Epithelial cell of esophagus (primary cell): Measurements from ENCODE around the gene EPHX1.

Source experiments
- DNase-seq: peaks from one replicate; pipeline ENCODE4 v3.0.0; 2010; ENCODE audit warnings: low read depth
- H3K4me3 ChIP-seq: 2 replicates; pipeline ENCODE4 v1.5.1; 2011; ENCODE audit warnings: mild to moderate bottlenecking, low read length, control low read depth
- CTCF ChIP-seq: IDR thresholded peaks from 2 replicates; pipeline ENCODE4 v1.5.1; 2011; ENCODE audit warnings: low read depth, mild to moderate bottlenecking, low read length, control low read depth, inconsistent platforms; ENCODE audit not compliant: insufficient read depth; ENCODE audit errors: missing control alignments

Gene EPHX1

GRCh38 chr1:225890346-225891228 lies 80.7 kb downstream of the EPHX1 start:
- H3K4me3 ChIP-seq: no peak overlapping the region
- no peak for DNase-seq
- TF ChIP-seq CTCF: no peak

GRCh38 chr1:225891229-225891972 lies 81.5 kb downstream of the EPHX1 start:
- H3K4me3 ChIP-seq: no peak overlapping the region
- DNase-seq: no peak
- no peak for TF ChIP-seq CTCF

- H3K4me3 ChIP-seq: no peak overlapping the region
- no peak for TF ChIP-seq CTCF
- DNase-seq: no peak
Measured at GRCh38 chr1:225892307-225892706, 82.4 kb downstream of the EPHX1 start.
